ENCODE results near the gene ROBO1.

ROBO1 gene

GRCh38 chr3:79052054-79052681 lies 715.6 kb downstream of the ROBO1 start:
- no peak overlapping the region for H3K4me3 ChIP-seq (ENCODE audit: low read depth, low read length)
- TF ChIP-seq, protein P1, sequence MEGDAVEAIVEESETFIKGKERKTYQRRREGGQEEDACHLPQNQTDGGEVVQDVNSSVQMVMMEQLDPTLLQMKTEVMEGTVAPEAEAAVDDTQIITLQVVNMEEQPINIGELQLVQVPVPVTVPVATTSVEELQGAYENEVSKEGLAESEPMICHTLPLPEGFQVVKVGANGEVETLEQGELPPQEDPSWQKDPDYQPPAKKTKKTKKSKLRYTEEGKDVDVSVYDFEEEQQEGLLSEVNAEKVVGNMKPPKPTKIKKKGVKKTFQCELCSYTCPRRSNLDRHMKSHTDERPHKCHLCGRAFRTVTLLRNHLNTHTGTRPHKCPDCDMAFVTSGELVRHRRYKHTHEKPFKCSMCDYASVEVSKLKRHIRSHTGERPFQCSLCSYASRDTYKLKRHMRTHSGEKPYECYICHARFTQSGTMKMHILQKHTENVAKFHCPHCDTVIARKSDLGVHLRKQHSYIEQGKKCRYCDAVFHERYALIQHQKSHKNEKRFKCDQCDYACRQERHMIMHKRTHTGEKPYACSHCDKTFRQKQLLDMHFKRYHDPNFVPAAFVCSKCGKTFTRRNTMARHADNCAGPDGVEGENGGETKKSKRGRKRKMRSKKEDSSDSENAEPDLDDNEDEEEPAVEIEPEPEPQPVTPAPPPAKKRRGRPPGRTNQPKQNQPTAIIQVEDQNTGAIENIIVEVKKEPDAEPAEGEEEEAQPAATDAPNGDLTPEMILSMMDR (IDR thresholded peaks at IDR 0.05; ENCODE audit: low read depth, low read length, missing control alignments): no peak
- in situ Hi-C loops (cut with HindIII; ENCODE audit: low sequenced_read_pairs): no loop called here
- no peak for DNase-seq (ENCODE audit: low read depth)

DNA sequence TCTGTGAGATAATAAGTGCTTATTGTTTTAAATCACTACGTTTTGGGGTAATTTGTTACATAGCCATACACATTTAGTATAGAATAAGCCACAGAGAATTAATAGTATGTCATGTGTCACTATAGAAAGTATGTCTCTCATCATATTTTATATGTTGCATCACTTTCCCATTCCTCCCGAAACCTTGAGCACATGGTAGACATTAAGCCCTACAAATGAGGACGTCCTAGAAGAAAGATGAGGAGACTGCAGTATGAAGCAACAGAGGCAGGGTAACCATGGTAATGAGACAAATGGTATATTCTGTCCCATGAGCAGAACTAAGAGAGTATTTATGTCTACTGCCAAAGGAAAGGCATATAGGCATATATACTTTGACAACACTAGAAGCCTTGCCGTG lies 720.2 kb downstream of the ROBO1 start:
- TF ChIP-seq, protein P1 (IDR thresholded peaks at IDR 0.05; ENCODE audit: low read depth, low read length, missing control alignments): no peak
- DNase-seq (ENCODE audit: low read depth): no peak
- H3K4me3 ChIP-seq (ENCODE audit: low read depth, low read length): no peak overlapping the region
- in situ Hi-C loops (cut with HindIII; ENCODE audit: low sequenced_read_pairs): no loop called here

DNA sequence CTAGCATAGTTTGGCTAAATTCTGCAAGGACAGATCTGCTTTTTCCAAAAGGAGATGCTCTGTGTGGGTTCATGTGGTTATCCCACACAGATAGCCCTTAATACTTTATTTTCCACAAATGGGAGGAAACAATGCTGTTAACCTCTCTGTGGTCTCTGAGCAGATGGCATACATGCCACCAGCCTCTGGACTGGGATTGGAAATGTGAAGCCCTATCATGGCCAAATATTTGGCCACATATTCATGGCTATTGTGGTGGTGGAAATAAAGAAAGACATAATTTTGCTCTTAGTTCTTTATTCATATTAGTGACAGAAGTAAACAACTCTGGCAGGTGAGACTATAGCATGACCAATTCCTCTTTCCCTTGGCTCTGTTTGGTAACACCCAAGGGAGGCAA lies 726.2 kb downstream of the ROBO1 start:
- in situ Hi-C loops (cut with HindIII; ENCODE audit: low sequenced_read_pairs): no loop called here
- H3K4me3 ChIP-seq (ENCODE audit: low read depth, low read length): no peak overlapping the region
- TF ChIP-seq, protein P1 (IDR thresholded peaks at IDR 0.05; ENCODE audit: low read depth, low read length, missing control alignments): no peak
- DNase-seq (ENCODE audit: low read depth): no peak

DNA sequence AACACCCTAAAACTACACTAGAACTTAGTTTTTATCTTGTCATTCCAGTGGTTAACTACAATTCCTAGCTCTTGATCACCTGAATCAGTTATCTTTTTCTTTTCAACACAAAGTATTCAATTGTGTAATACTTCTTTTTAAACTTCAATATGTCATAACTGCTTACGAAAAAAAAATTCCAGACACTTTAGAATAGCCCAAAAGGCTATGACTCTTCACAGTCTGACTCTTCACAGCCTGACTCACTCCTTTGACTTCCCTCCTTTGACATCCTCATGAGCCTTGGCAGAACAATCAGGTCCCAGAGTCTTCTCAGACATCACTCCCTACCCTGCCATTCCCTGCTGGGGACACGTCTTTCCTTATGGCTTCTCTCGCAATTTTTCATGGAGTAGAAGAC lies 727.1 kb downstream of the ROBO1 start:
- TF ChIP-seq, protein P1 (IDR thresholded peaks at IDR 0.05; ENCODE audit: low read depth, low read length, missing control alignments): no peak
- in situ Hi-C loops (cut with HindIII; ENCODE audit: low sequenced_read_pairs): no loop called here
- H3K4me3 ChIP-seq (ENCODE audit: low read depth, low read length): no peak overlapping the region
- peak; percentile 6 for DNase-seq (ENCODE audit: low read depth)

DNA sequence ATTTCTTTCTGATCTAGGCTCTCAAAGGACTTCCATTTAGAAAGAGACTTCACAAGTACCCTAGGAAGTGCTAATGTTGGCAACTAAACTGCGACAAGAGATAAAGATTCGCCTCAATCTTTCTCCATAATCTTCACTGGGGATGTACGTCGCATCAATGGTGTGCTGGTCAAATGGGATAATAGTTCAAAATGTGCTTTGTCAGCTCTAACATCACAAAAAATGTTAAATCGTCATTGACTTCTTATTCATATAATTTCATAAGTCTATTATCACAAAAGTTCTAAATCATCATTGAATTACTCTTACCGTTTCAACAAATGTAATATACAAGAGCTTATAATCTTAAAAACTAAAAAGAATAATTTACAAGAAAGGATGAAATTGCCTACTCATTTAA lies 727.7 kb downstream of the ROBO1 start:
- in situ Hi-C loops (cut with HindIII; ENCODE audit: low sequenced_read_pairs): no loop called here
- TF ChIP-seq, protein P1 (IDR thresholded peaks at IDR 0.05; ENCODE audit: low read depth, low read length, missing control alignments): no peak
- no peak for DNase-seq (ENCODE audit: low read depth)
- no peak overlapping the region for H3K4me3 ChIP-seq (ENCODE audit: low read depth, low read length)

DNA sequence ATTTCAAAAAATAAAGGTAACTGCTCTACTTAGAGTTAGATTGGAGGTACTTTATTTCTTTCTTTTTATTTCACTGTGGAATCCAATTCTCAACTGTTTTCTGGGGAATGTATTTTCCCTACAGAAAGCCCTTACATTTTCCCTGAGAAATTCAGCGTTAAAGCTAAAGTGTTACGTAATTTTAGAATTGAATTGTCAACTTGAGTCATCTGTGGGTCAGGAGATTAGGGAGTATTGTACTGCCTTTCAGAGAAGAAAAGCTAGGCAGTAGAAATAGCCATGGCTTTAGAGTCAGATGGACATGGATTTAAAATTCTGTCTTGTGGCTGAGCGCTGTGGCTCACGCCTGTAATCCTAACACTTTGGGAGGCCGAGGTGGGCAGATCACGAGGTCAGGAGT lies 728.6 kb downstream of the ROBO1 start:
- TF ChIP-seq, protein P1 (IDR thresholded peaks at IDR 0.05; ENCODE audit: low read depth, low read length, missing control alignments): no peak
- DNase-seq (ENCODE audit: low read depth): no peak
- in situ Hi-C loops (cut with HindIII; ENCODE audit: low sequenced_read_pairs): no loop called here
- H3K4me3 ChIP-seq (ENCODE audit: low read depth, low read length): no peak overlapping the region
